ENCODE results near the gene TSC2.

Gene TSC2

DNA sequence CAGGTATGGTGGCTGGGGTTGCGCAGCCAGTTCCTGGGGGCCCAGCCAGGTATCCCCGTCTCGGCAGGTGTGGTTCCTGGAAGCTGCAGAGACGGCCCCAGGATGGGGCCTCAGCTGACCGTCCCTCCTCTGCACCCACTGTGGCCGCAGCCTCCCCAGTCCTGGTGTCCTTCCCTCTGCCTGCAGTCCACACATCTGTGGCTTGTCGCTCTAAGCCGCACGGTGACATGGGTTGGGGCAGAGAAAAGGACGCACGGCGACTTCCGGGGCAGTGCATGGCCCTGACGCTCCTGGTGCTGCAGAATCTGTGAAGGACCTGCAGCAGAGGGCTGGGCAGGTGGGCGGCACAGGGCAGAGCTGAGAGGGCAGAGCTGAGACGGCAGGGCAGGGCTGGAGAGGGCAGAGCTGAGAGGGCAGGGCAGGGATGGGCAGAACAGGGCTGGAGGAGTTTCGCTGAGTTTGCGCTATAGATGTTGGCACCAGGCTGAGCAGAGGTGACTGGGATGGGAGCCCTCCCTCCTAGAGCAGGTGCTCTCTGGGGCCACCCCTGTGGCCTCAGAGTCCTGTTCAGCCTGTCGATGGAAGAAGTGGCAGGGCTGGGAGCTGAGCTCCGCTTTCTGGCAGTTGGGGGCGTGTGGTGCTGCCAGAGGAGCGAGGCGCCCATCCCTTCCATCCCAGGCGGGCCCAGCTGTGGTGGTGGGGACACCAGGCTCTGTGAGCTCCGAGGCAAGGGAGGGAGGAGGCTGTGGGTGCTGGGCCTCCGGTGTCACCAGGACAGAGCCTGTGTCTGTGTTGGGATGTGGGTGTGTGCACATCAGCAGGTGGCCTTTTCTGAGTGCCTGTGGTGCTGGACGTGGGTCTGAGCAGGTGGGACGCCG is 23.0 kb downstream of the TSC2 start:
- no peak for DNase-seq (ENCODE audit: low spot score)

DNA sequence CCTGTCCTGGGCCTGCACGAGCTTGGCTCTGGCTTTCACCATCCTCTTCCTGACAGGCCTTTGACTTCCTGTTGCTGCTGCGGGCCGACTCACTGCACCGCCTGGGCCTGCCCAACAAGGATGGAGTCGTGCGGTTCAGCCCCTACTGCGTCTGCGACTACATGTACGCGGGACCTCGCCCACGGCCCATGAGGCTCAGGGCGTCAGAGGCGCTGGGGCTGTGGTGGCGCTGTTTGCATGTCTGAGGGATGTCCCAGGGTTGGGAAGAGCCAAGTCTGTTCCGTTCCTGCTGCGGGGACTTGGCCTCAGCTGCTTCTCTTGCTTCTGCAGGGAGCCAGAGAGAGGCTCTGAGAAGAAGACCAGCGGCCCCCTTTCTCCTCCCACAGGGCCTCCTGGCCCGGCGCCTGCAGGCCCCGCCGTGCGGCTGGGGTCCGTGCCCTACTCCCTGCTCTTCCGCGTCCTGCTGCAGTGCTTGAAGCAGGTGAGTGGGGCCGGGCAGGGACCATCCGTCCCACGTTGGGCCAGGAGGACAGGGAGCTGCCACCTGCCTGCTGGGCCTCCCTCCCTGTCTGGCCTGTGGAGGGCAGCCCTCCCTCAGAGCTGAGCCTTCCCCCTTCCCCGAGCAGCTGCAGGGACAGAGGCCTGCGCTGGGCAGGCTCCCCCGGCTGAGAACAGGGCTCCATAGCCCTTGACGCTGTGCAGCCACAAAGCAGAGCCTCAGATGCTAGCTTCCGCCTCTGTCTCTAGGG is 23.8 kb downstream of the TSC2 start:
- no peak for DNase-seq (ENCODE audit: low spot score)

DNA sequence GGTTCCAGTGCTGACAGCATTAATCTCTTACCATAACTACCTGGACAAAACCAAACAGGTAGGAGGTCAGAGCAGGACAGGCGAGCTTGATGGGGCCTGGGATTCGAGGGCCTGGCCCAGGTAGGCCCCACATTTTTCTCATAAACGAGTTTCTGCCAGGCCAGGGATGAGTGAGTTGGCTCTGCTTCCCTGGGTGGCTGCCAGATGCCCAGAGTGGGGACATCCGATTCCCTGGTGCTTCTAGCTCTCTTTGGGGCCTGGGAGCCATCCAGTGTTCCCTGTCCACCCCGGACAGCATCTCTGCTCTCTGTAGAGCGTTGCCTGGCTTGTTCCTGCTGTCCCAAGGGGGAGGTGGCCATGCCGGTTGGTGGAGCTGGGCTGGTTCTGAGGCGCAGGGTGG is 25.1 kb downstream of the TSC2 start:
- no peak for DNase-seq (ENCODE audit: low spot score)

DNA sequence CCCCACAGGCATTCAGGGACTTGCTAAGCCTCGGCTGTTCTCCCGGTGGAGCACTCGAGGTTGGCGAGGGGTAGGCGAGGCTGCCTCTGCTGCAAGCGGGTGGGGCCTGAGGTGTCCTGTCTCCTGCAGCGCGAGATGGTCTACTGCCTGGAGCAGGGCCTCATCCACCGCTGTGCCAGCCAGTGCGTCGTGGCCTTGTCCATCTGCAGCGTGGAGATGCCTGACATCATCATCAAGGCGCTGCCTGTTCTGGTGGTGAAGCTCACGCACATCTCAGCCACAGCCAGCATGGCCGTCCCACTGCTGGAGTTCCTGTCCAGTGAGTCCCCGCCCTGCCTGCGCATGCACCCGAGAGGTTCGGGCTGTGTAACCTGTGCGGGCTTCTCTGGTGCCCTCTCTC is 26.3 kb downstream of the TSC2 start:
- DNase-seq (ENCODE audit: low spot score) = no peak

DNA sequence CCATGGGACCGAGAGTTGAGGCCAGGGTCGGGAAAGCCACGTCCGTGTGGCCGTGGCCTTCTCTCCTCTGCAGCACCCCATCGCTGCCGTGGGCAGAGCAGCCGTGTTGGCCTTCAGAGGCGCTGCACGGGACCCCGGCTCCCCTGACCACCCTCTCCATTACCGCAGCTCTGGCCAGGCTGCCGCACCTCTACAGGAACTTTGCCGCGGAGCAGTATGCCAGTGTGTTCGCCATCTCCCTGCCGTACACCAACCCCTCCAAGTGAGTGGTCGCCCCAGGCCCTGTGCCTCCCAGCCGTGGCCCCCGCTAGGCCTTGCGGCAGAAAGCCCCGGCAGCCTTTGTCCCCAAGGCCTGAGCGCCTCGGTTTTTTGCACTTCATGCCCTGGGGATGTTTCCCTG is 27.8 kb downstream of the TSC2 start:
- DNase-seq (ENCODE audit: low spot score) = no peak

DNA sequence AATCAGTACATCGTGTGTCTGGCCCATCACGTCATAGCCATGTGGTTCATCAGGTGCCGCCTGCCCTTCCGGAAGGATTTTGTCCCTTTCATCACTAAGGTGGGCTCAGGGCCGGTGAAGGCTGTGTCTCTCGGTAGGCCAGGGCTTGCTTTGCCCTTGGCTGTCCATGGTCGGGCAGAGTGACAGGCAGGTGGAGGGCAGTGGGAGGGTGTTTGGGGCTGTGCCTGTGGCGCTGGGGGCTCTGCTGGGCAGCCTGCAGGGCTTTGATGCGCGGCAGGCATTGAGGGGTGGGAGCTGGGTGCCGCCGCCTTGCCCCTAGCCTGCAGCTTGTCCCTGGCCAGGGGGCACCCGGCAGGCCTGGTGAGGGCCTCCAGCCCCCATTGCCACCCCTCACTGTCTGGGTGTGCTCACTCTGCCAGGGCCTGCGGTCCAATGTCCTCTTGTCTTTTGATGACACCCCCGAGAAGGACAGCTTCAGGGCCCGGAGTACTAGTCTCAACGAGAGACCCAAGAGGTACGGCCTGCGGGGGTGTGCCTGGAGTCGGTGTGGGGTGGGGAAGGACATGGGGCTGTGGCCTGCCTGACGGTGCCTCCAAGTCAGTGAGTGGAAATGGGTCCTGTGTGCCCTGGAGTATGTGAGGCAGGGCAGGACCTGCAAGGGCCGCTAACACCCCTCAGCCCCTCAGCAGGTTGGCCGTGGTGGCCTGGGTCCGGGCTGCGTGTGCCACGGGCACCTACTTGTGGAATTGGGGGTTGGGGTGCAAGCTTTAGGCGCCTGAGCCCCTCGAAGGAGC is 28.5 kb downstream of the TSC2 start:
- DNase-seq (ENCODE audit: low spot score) = no peak

DNA sequence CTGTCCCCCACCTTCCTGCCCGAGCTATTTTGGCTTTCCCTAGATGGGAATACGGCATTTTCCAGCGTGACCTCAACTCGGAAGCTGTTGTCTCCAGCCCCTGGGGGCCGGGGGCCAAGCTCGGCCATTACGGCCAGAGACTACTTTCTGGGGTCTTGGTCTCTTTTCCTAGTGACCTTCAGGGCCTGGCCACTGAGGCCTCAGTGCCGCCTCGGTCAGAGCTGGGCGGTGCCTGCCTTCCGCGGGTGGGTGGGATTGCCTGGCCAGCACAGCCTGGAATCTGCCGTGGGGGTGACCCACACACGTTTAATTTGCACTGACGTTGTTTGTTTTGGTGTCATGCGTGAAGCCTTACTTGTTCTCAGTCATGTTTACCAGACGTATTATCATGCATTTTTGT is 29.2 kb downstream of the TSC2 start:
- no peak for DNase-seq (ENCODE audit: low spot score)

DNA sequence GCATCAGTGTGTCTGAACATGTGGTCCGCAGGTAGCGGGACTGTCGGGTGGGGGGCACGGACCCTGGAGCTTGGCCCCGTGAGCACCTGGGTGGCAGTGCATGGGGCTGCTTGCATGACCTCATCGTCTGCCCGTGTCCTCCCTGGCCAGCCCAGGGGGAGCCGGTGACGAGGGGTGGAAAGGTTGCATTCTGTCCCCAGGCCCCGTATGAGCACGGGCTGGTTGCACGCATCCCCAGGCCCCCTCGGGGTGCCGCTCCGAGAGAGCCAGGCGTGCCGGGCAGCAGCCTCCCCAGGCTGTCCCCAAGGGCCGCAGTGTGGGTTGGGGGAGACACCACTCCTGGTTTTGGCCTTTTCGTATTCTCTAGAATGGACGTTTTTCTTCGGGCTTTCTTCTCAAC is 29.9 kb downstream of the TSC2 start:
- DNase-seq (ENCODE audit: low spot score) = no peak

DNA sequence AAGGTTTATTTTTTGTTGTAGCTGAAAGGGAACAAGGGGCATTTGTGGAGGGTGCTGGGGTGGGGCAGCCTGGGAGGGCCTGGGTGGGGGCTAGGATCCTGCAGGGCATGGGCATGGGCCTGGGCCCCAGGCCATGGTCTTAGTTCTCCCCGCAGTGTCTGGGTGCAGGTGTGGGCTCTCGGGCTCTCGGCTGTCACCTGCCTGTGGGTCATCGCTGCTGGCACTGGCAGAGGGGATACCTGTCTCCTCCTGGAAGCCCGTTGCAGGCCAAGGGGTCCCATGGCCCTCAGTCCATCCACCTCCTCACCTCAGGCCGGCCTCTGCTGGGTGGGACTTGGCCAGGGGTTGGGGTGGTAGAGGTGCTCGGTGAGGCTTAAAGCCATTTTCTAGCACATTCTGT is 30.3 kb downstream of the TSC2 start:
- no peak for DNase-seq (ENCODE audit: low spot score)

DNA sequence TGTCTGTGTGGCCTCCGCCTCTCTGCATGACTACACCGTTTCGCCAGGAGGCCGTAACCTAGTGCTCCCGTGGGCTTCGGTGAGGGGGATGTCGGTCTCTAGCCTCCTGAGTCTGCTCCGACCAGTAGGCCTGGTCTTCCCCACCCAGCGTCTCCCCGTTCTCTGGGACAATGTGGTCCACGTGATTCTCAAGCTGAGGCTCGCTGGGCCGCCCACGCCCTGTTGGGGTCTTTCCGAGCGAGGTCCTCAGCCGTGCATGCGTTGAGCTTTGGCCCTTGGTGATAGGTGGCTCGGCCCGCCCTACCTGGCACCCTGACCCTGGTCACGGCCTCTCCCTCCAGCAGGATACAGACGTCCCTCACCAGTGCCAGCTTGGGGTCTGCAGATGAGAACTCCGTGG is 30.9 kb downstream of the TSC2 start:
- no peak for DNase-seq (ENCODE audit: low spot score)

DNA sequence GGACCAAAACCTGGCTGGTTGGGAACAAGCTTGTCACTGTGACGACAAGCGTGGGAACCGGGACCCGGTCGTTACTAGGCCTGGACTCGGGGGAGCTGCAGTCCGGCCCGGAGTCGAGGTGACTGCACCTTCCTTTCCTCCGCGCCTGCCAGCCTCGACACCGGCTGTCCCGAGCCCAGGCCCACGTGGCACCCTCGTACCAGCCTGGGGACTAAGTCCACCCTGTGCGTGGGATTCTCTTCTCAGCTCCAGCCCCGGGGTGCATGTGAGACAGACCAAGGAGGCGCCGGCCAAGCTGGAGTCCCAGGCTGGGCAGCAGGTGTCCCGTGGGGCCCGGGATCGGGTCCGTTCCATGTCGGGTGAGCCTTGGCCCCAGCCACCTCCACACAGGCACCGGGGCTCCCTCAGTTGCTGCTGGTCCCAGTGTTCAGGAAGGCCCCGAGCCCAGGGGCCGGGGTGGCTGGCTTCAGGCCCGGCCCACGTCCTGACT is 31.6 kb downstream of the TSC2 start:
- no peak for DNase-seq (ENCODE audit: low spot score)

DNA sequence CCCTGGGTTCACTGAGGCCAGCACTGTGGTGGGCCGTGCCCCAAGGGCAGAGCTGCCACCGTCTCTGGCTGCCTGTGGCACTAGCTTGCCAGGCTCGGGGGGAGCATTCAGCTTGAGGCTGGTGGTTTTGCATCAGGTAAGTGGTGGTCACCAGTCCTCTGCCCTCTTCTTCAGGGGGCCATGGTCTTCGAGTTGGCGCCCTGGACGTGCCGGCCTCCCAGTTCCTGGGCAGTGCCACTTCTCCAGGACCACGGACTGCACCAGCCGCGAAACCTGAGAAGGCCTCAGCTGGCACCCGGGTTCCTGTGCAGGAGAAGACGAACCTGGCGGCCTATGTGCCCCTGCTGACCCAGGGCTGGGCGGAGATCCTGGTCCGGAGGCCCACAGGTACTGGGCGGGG is 32.2 kb downstream of the TSC2 start:
- no peak for DNase-seq (ENCODE audit: low spot score)

DNA sequence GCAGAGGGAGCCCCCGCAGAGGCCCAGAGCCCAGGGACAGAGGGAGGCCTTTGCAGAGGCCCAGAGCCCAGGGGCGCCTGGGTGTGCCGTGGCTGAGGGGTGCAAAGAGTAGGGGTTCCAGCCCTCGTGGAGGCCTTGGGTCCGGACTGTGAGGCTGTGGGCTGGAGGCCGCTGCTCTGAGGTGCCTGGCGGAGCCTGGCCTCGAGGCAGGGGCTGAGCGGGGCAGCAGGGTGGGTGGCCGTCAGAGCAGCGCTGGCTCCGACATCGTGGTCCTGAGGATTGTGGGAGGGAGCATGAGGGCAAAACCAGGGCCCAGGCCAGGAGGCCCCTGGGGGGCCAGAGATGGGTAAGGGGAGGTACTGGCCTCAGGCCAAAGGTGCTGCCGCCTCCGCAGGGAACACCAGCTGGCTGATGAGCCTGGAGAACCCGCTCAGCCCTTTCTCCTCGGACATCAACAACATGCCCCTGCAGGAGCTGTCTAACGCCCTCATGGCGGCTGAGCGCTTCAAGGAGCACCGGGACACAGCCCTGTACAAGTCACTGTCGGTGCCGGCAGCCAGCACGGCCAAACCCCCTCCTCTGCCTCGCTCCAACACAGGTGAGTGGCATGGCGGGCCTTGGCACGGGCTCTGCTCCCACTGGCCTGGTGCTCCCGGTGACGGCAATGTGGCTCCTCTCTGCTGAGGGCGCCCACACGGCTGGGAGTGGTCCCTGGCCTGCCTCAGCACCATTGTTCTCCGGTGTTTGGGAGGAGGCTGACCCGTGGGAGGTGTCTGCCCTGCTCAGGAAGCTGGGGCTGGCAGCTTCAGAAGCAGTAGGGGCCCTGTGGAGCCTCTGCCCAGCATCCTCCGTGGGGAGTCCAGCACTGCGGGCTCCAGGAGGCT is 33.7 kb downstream of the TSC2 start:
- no peak for DNase-seq (ENCODE audit: low spot score)

DNA sequence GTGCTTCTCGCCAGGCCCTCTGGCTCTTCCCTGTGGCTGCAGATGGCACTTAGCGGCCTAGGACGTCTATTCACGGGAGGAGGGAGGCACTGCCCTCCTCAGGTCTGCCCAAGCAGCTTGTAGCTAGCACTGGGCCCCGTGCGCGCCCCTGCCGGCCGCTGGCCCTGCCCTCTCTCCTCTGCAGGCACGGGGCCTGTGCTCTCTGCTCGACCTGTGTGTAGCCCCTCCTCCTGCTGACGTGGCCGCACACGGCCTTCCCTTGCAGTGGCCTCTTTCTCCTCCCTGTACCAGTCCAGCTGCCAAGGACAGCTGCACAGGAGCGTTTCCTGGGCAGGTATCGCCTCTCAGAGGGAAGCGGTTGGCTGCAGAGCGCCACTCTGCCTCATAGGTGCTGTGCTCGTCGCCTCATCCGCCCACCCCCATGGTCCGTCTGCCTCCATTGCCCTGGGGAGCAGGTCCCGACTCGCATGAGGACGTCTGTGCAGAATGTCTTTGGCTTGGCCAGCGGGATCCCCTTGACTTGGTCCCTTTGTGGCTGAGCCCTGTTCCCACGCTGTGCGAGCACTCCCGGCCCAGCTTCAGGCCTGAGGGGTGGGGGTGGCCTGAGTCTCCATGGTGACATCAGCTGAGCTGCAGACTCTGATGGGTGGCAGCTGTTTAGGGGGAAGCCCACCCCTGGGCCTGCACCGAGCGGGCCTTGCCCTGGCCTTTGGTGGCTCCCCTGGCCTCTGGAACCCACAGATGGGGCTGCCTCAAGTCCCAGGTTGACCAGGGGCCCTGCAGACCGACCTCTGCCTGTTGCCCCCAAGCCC is 34.6 kb downstream of the TSC2 start:
- DNase-seq (ENCODE audit: low spot score) = no peak

DNA sequence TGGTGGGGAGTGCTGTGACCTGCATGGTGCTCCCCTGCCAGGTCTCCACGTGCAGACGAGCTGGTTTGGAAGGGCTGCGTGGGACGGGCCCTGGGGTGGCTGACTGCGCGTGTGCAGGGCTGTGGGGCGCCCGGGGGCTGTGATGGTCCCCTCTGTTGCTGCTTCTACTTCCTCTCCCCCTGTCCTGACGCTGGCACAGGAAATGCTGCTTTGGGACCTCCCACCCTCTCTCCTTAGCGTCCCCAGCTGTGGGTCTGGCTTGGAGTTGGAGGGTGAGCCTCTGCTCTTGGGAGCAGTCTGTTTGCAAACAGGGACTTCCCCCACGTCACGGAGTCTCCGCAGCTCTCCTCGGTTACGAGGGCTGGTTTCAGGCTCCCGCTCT is 35.2 kb downstream of the TSC2 start:
- DNase-seq (ENCODE audit: low spot score) = no peak

DNA sequence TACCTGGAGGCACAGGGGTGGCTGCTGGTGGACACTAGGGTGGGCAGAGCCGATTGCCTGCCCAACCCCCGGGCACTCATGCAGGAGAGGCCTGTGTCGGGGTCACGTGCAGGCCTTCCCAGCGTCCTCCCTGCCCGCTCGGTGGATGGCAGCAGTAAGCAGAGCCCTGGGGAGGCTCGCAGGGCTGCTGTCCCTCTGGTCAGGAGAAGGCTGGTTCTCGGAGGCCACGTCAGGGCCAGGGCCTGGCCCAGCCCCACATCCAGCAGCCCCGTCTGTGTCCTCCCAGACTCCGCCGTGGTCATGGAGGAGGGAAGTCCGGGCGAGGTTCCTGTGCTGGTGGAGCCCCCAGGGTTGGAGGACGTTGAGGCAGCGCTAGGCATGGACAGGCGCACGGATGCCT is 35.6 kb downstream of the TSC2 start:
- no peak for DNase-seq (ENCODE audit: low spot score)

DNA sequence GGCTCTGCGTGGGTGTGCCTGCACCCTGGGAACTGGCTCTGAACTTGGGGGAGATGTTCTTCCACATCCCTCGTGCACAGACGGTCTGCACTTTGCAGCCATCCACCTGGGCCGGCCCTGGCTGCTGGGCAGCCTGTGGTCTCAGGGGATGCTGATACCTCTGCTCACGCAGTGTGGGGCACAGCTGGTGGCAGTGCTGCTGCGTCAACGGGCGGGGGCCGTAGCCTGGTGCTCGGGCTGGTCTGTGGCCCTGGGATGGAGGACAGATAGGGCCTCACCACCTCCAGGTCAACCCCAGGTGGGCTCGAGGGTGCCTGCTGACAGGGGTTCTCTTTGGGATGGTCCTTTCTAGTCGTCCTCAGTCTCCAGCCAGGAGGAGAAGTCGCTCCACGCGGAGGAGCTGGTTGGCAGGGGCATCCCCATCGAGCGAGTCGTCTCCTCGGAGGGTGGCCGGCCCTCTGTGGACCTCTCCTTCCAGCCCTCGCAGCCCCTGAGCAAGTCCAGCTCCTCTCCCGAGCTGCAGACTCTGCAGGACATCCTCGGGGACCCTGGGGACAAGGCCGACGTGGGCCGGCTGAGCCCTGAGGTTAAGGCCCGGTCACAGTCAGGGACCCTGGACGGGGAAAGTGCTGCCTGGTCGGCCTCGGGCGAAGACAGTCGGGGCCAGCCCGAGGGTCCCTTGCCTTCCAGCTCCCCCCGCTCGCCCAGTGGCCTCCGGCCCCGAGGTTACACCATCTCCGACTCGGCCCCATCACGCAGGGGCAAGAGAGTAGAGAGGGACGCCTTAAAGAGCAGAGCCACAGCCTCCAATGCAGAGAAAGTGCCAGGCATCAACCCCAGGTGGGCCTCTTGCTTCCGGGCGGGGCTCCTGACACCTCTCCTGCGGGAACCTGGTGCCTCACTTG is 36.3 kb downstream of the TSC2 start:
- DNase-seq (ENCODE audit: low spot score) = no peak

DNA sequence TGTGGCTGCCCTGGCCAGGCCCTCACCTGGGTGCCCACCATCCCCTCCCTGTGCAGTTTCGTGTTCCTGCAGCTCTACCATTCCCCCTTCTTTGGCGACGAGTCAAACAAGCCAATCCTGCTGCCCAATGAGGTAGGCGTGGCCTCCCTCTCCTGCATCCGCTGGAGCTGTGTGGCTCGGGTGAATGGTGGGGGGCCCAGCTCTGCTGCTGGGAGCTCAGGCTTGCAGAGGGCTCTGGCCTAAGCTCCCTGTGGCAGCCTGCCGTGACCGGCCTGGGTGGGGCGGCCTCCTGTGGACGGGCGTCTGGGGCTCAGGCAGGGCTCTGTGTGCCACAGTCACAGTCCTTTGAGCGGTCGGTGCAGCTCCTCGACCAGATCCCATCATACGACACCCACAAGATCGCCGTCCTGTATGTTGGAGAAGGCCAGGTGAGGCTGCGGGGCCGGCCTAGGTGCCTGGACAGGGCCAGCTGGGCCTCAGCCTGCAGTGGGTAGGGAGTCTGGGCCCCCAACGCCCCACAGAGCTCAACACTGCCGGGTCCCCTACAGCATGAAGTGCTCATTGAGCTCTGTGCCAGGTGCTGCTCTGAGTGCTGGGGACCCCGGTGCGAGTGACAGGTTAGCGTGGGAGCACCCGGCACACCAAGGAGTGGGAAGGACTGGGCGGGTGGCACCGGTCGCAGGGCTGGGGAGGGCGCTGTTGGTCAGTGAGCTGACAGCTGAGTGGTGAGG is 37.3 kb downstream of the TSC2 start:
- no peak for DNase-seq (ENCODE audit: low spot score)

DNA sequence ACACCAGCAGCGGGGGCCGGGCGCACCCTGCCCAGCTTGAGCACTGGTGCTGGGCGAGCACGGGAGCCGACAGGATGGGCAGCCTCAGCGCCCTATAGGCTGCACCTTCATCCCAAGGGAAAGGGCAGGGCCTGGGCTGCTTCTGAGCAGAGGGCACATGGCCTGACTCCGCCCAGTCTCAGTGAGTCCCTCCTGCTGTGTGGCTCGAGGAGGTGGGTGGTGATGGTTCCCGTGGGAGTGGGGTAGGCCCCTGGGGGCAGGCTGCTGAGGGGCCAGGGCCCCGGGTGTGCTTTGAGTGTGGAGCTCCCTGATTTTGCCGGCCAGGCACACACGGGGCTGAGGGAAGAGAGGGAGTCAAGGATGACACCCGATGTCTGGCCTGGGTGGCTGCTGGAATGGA is 37.9 kb downstream of the TSC2 start:
- DNase-seq (ENCODE audit: low spot score) = peak; percentile 25

Data from COLO829 (cell line).